ENCODE data around the gene MYBL2.
"Not testable (repeated sequence)": the region's sequence is repeated elsewhere in the genome, so short reads cannot be mapped to it uniquely, and the experiment has no call there.

MYBL2 gene

DNA sequence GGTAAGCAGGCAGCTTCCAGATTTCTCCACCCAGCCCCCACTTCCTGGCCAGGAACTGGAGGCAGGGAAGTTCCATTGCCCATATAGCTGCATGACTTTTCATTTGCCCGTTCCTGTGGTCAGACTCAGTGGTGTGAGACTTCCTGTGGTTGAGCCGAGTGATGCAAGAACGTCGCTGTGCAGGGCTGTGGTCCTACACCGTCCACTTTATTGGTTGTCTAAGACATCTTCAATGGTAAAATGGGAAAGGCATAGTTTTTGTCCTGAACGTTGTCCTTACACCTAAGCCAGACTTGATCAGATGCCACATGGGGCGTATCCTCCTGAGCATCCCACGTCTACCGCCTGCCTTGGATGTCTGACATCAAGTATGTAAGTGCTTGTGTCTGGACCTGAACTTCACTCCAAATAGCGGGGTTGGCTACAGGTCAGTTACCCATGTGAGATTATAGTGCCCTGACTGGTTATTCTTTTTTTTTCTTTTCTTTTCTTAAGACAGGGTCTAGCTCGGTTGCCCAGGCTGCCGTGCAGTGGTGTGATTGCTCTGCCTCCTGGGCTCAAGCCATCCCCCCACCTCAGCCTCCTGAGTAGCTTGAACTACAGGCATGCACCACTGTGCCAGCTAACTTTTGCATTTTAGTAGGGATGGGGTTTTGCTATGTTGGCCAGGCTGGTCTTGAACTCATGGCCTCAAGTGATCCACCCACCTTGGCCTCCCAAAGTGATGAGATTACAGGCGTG, 85.8 kb downstream of the MYBL2 start:
- TF ChIP-seq Cebpa-rat (IDR thresholded peaks at IDR 0.05): peak in 10 of 11 experiments; percentile 54 to 96 (median 88); a peak in 17 of 22 replicates
- Histone ChIP-seq H3K27ac (peak overlapping the region in 10 of 11 experiments; percentile 59 to 94 (median 88); a peak in 20 of 22 replicates), H3K9me3 (replicated peaks in 1 of 11) (peaks cover 0 to 8% (median 0%) of the 10 kb centered on the region in 11 experiments; a peak in 4 of 22 replicates), H3K4me1 (peaks cover 27 to 88% (median 60%) of the 10 kb centered on the region in 10 experiments), H3K27me3 (peaks cover 0 to 30% (median 0%) of the 10 kb centered on the region in 11 experiments; a peak in 5 of 22 replicates), H3K4me3 (peak overlapping the region in 8 of 10 experiments; percentile 4 to 49 (median 18); a peak in 12 of 20 replicates), H3K36me3 (no peaks in the 10 kb centered on the region), H4K20me1 (no peaks in the 10 kb centered on the region), H3K4me2 (peak overlapping the region; percentile 80 to 96 (median 87)), H3K9ac (peak overlapping the region in 9 of 11 experiments; percentile 54 to 78 (median 76); a peak in 17 of 22 replicates)

GRCh38 chr20:43755390-43755789, 88.5 kb downstream of the MYBL2 start:
- Histone ChIP-seq H3K4me1 (peaks cover 27 to 61% (median 34%) of the 10 kb centered on the region in 10 experiments), H3K4me2 (peak overlapping the region in 3 of 11 experiments; percentile 20 to 90 (median 82); a peak in 4 of 22 replicates)
- no peak for TF ChIP-seq Cebpa-rat (IDR thresholded peaks at IDR 0.05)

GRCh38 chr20:43755851-43756250, 88.9 kb downstream of the MYBL2 start:
- no peak for TF ChIP-seq Cebpa-rat (IDR thresholded peaks at IDR 0.05)
- H3K4me2 ChIP-seq: peak overlapping the region in 3 of 11 experiments; percentile 20 to 90 (median 82); a peak in 5 of 22 replicates
- no peaks in the 10 kb centered on the region for H4K20me1 ChIP-seq
- no peak overlapping the region for H3K4me3 ChIP-seq
- peaks cover 25 to 57% (median 29%) of the 10 kb centered on the region in 10 experiments for H3K4me1 ChIP-seq
- H3K27ac ChIP-seq: peak overlapping the region in 3 of 11 experiments; percentile 6 to 94 (median 46); a peak in 3 of 22 replicates
- H3K36me3 ChIP-seq: no peaks in the 10 kb centered on the region
- H3K9ac ChIP-seq: no peak overlapping the region
- H3K9me3 ChIP-seq (replicated peaks in 1 of 11): peaks cover 0 to 8% (median 0%) of the 10 kb centered on the region in 11 experiments; a peak in 3 of 22 replicates
- peaks cover 0 to 27% (median 0%) of the 10 kb centered on the region in 11 experiments; a peak in 5 of 22 replicates for H3K27me3 ChIP-seq

More at GRCh38 chr20:43755390-43755789, 88.5 kb downstream of the MYBL2 start:
- H4K20me1 ChIP-seq: no peaks in the 10 kb centered on the region
- peaks cover 0 to 8% (median 0%) of the 10 kb centered on the region in 11 experiments; a peak in 3 of 22 replicates for H3K9me3 ChIP-seq (replicated peaks in 1 of 11)
- H3K27ac ChIP-seq: peak overlapping the region in 4 of 11 experiments; percentile 46 to 94 (median 90); a peak in 4 of 22 replicates
- no peaks in the 10 kb centered on the region for H3K36me3 ChIP-seq
- H3K9ac ChIP-seq: no peak overlapping the region
- peaks cover 0 to 30% (median 0%) of the 10 kb centered on the region in 11 experiments; a peak in 5 of 22 replicates for H3K27me3 ChIP-seq
- no peak overlapping the region for H3K4me3 ChIP-seq

GRCh38 chr20:43757888-43758287, 91.0 kb downstream of the MYBL2 start:
- H3K9ac ChIP-seq; H4K20me1 ChIP-seq; H3K9me3 ChIP-seq (replicated peaks in 1 of 11); H3K4me3 ChIP-seq; H3K4me2 ChIP-seq; H3K36me3 ChIP-seq; H3K27ac ChIP-seq: not testable (repeated sequence)
- peaks cover 4 to 36% (median 9%) of the 10 kb centered on the region in 10 experiments for H3K4me1 ChIP-seq
- H3K27me3 ChIP-seq: peaks cover 0 to 40% (median 0%) of the 10 kb centered on the region in 11 experiments; a peak in 5 of 22 replicates

GRCh38 chr20:43761386-43762340, 94.7 kb downstream of the MYBL2 start:
- Histone ChIP-seq H3K36me3 (no peaks in the 10 kb centered on the region), H3K9ac (no peak overlapping the region), H3K27me3 (peaks cover 0 to 13% (median 0%) of the 10 kb centered on the region in 11 experiments; a peak in 1 of 22 replicates), H3K9me3 (replicated peaks in 1 of 11) (peaks cover 0 to 6% (median 0%) of the 10 kb centered on the region in 11 experiments; a peak in 1 of 22 replicates), H4K20me1 (no peaks in the 10 kb centered on the region), H3K27ac (0 out of 22 replicates have a peak overlapping the region, but pooled peaks of 1 of the 11 experiments have one; percentile 18), H3K4me3 (no peak overlapping the region), H3K4me1 (no peaks in the 10 kb centered on the region), H3K4me2 (no peak overlapping the region)
- TF ChIP-seq Cebpa-rat (IDR thresholded peaks at IDR 0.05): no peak

DNA sequence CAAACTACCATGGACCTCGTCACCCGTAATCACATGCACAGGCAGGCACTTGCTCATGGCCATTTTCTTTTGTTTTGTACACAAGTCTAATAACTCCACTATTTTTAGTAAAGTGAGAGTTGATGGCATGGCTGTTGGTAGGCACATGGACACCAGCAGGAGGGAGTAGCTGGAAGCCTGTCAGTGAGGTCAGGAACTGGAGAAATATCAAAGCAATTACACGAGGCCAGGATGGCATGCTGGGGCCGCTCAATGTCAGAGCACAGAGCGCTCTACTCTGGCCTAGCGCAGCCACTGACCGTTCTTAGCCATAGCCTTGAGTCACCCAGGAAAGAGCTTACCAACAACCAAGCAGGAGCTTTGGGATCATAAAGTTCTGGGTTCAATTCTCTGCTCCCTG, 96.0 kb downstream of the MYBL2 start:
- H3K9me3 ChIP-seq (replicated peaks in 1 of 11): peaks cover 0 to 4% (median 0%) of the 10 kb centered on the region in 11 experiments; a peak in 1 of 22 replicates
- H3K4me1 ChIP-seq: peaks cover 0 to 6% (median 5%) of the 10 kb centered on the region in 10 experiments; a peak in 13 of 20 replicates
- no peak overlapping the region for H3K4me3 ChIP-seq
- H3K4me2 ChIP-seq: no peak overlapping the region
- peaks cover 0 to 19% (median 0%) of the 10 kb centered on the region in 11 experiments; a peak in 2 of 22 replicates for H3K27me3 ChIP-seq
- no peaks in the 10 kb centered on the region for H3K36me3 ChIP-seq
- no peak for TF ChIP-seq Cebpa-rat (IDR thresholded peaks at IDR 0.05)
- H4K20me1 ChIP-seq: no peaks in the 10 kb centered on the region
- no peak overlapping the region for H3K9ac ChIP-seq
- H3K27ac ChIP-seq: no peak overlapping the region

GRCh38 chr20:43765916-43766315, 99.0 kb downstream of the MYBL2 start:
- TF ChIP-seq Cebpa-rat (IDR thresholded peaks at IDR 0.05): no peak
- Histone ChIP-seq H3K9me3 (replicated peaks in 1 of 11) (no peaks in the 10 kb centered on the region), H3K4me3 (no peak overlapping the region), H3K4me1 (peaks cover 9 to 24% (median 15%) of the 10 kb centered on the region in 10 experiments; a peak in 17 of 20 replicates), H3K4me2 (no peak overlapping the region), H3K9ac (no peak overlapping the region), H3K27ac (no peak overlapping the region), H3K36me3 (no peaks in the 10 kb centered on the region), H3K27me3 (peaks cover 0 to 25% (median 0%) of the 10 kb centered on the region in 11 experiments; a peak in 1 of 22 replicates), H4K20me1 (no peaks in the 10 kb centered on the region)

Measured in BLaER1 treated with 17β-estradiol and CSF1 and Interleukin-3, amounts not matched to agents 10 nM and 100 nM (cell line).